SK-N-SH (cell line): Measurements from ENCODE around the gene POLL. TPM values are rescaled to one million over a fixed set of nuclear protein-coding genes. Genes with fewer than 3 reads are reported as not detected.

Experiments used
- CTCF ChIA-PET: fragments of 300-600, 350-600 bp; formaldehyde crosslinking; extraction: SDS; loops from one replicate; lab custom pipeline; 2021; lab: Yijun Ruan, JAX
- POLR2A ChIA-PET: fragments of 350-600 bp; sonication (Branson Sonifier 250); formaldehyde crosslinking; extraction: SDS; loops from one replicate; lab custom pipeline; 2020; ENCODE audit warnings: antibody characterized with exemption, inconsistent platforms; lab: Yijun Ruan, JAX
- DNase-seq: peaks from one replicate; pipeline ENCODE4 v3.0.0; 2012
- H2AFZ ChIP-seq: fragments of 200-600 bp; sonication (generic); 2 replicates; pipeline ENCODE4 v1.8.1; 2016; ENCODE audit warnings: antibody characterized with exemption, mild to moderate bottlenecking, low read depth
- H3F3A ChIP-seq: fragments of 200-600 bp; sonication (generic); replicated peaks from 2 replicates; pipeline ENCODE3; 2016; ENCODE audit warnings: antibody characterized with exemption, mild to moderate bottlenecking; ENCODE audit not compliant: insufficient read depth
- H3K27ac ChIP-seq, 2 experiments: fragments of 200-500 bp in 1 of 2; fragments of 200-600 bp in 1 of 2; sonication (Bioruptor generic) in 1 of 2; sonication (generic), shearing (Covaris generic) in 1 of 2; 2 replicates each; pipeline versions ENCODE4 v1.5.1 to v1.6.1; 2014 to 2016; ENCODE audit warnings: low read depth in 2 of 2, inconsistent platforms in 1 of 2, low read length in 1 of 2, mild to moderate bottlenecking in 1 of 2, mixed read lengths in 1 of 2
- H3K27me3 ChIP-seq: fragments of 200-600 bp; sonication (generic), shearing (Covaris generic); 2 replicates; pipeline ENCODE4 v1.6.1; 2016; ENCODE audit warnings: mixed run types; ENCODE audit not compliant: insufficient read depth
- H3K36me3 ChIP-seq, 2 experiments: fragments of 200-500 bp in 1 of 2; fragments of 200-600 bp in 1 of 2; sonication (Bioruptor generic) in 1 of 2; sonication (generic) in 1 of 2; replicated peaks in 1 of 2; 2 replicates each; pipeline versions ENCODE3 to v1.5.1; 2014 to 2016; ENCODE audit warnings: low read length in 1 of 2, mild to moderate bottlenecking in 1 of 2; ENCODE audit not compliant: insufficient read depth in 2 of 2, control insufficient read depth in 1 of 2
- H3K4me1 ChIP-seq, 2 experiments: fragments of 200-500 bp in 1 of 2; fragments of 200-600 bp in 1 of 2; sonication (Bioruptor generic) in 1 of 2; sonication (generic), shearing (Covaris generic) in 1 of 2; 2 replicates each; pipeline versions ENCODE4 v1.5.1 to v1.6.1; 2014 to 2016; ENCODE audit warnings: low read depth in 1 of 2, low read length in 1 of 2, mixed run types in 1 of 2; ENCODE audit not compliant: insufficient read depth in 2 of 2, control insufficient read depth in 1 of 2
- H3K4me2 ChIP-seq: fragments of 200-600 bp; sonication (generic), shearing (Covaris generic); 2 replicates; pipeline ENCODE4 v1.6.1; 2017; ENCODE audit warnings: mixed run types
- H3K4me3 ChIP-seq, 2 experiments: fragments of 200-500 bp in 1 of 2; fragments of 200-600 bp in 1 of 2; sonication (Bioruptor generic) in 1 of 2; sonication (generic), shearing (Covaris generic) in 1 of 2; 2 replicates each; pipeline versions ENCODE4 v1.5.1 to v1.8.1; 2014 to 2016; ENCODE audit warnings: low read depth in 2 of 2, inconsistent platforms in 1 of 2, low read length in 1 of 2, mild to moderate bottlenecking in 1 of 2, mixed read lengths in 1 of 2, moderate library complexity in 1 of 2
- H3K79me2 ChIP-seq: fragments of 200-600 bp; sonication (generic); 2 replicates; pipeline ENCODE4 v1.8.1; 2017; ENCODE audit warnings: mild to moderate bottlenecking; ENCODE audit not compliant: insufficient read depth
- H3K9ac ChIP-seq: fragments of 200-600 bp; sonication (generic); 2 replicates; pipeline ENCODE4 v1.6.1; 2017; ENCODE audit warnings: mixed run types
- H3K9me2 ChIP-seq: fragments of 200-600 bp; sonication (generic); 2 replicates; pipeline ENCODE4 v1.6.1; 2017; ENCODE audit warnings: mixed run types
- H3K9me3 ChIP-seq: fragments of 200-600 bp; sonication (generic); 2 replicates; pipeline ENCODE4 v1.6.1; 2017; ENCODE audit warnings: mixed run types, mild to moderate bottlenecking, moderate library complexity
- H4K20me1 ChIP-seq: fragments of 200-600 bp; sonication (generic); 2 replicates; pipeline ENCODE4 v1.6.1; 2017; ENCODE audit warnings: mild to moderate bottlenecking, mixed run types; ENCODE audit not compliant: insufficient read depth
- CHD2 ChIP-seq: fragments of 150-350 bp; IDR thresholded peaks from 2 replicates; pipeline ENCODE4 v1.6.1; 2018; ENCODE audit warnings: low read length; ENCODE audit not compliant: partially characterized antibody
- ELF1 ChIP-seq: IDR thresholded peaks from 2 replicates; pipeline ENCODE4 v1.4.0; 2012
- EP300 ChIP-seq, 2 experiments: IDR thresholded peaks; 2 replicates each; pipeline versions ENCODE4 v1.4.0 to v1.6.1; 2012; ENCODE audit warnings: borderline replicate concordance in 1 of 2, low read depth in 1 of 2, low read length in 1 of 2
- EZH2phosphoT487 ChIP-seq: fragments of 200-600 bp; sonication (generic); IDR thresholded peaks from 2 replicates; pipeline ENCODE4 v1.6.1; 2017; ENCODE audit warnings: low read depth, mixed run types, mild to moderate bottlenecking, antibody characterized with exemption, moderate library complexity, borderline replicate concordance
- GATA2 ChIP-seq: sonication (generic); formaldehyde crosslinking; IDR thresholded peaks from 2 replicates; pipeline ENCODE4 v1.5.0; 2020; ENCODE audit warnings: mild to moderate bottlenecking, missing genetic modification reagents
- MXI1 ChIP-seq: IDR thresholded peaks from 2 replicates; pipeline ENCODE4 v1.6.1; 2012; ENCODE audit warnings: mild to moderate bottlenecking, low read depth, low read length, improper control_type of control experiment
- POLR2AphosphoS5 ChIP-seq: IDR thresholded peaks from 2 replicates; pipeline ENCODE4 v1.6.1; 2012; ENCODE audit warnings: low read depth, low read length
- RAD21 ChIP-seq: IDR thresholded peaks from 2 replicates; pipeline ENCODE4 v1.6.1; 2012; ENCODE audit warnings: mild to moderate bottlenecking, low read length
- RFX5 ChIP-seq: IDR thresholded peaks from 2 replicates; pipeline ENCODE4 v1.6.1; 2012; ENCODE audit warnings: mild to moderate bottlenecking, improper control_type of control experiment, low read length
- SIN3A ChIP-seq: IDR thresholded peaks from 2 replicates; pipeline ENCODE4 v1.6.1; 2012; ENCODE audit warnings: low read depth, mild to moderate bottlenecking, low read length, moderate library complexity, borderline replicate concordance
- TAF1 ChIP-seq: IDR thresholded peaks from 2 replicates; pipeline ENCODE4 v1.6.1; 2012; ENCODE audit warnings: low read depth, mild to moderate bottlenecking, low read length, moderate library complexity, borderline replicate concordance
- TCF12 ChIP-seq: IDR thresholded peaks from 2 replicates; pipeline ENCODE4 v1.4.0; 2012
- WGBS: methylation state at CpG from one replicate; pipeline ENCODE4 v1.1.6; 2017; ENCODE audit warnings: low lambda C conversion rate; 5-methylcytosine and 5-hydroxymethylcytosine counted together
- polyA plus RNA-seq, 3 experiments: library from polyadenylated mRNA; depleted of rRNA; stranded (reverse); fragments of >200 nt; gene quantifications; 2 replicates each; pipeline ENCODE4 v1.2.3, GENCODE V29; 2012
- TF ChIP-seq, protein P1 (sequence below): IDR thresholded peaks from 2 replicates; pipeline ENCODE4 v1.4.0; 2012; ENCODE audit warnings: low read depth, borderline replicate concordance
- TF ChIP-seq, protein P2 (sequence below): fragments of 150-350 bp; IDR thresholded peaks from 2 replicates; pipeline ENCODE4 v1.6.1; 2017; ENCODE audit warnings: antibody characterized with exemption, low read length, low read depth, borderline replicate concordance
- TF ChIP-seq, protein P3 (sequence below): IDR thresholded peaks from 2 replicates; pipeline ENCODE4; 2012
- TF ChIP-seq, protein P4 (sequence below): fragments of 200-600 bp; sonication (generic); IDR thresholded peaks from 2 replicates; pipeline ENCODE4 v1.6.1; 2017; ENCODE audit warnings: antibody characterized with exemption, mild to moderate bottlenecking, moderate library complexity
- TF ChIP-seq, protein P5 (sequence below): IDR thresholded peaks from 2 replicates; pipeline ENCODE4 v1.4.0; 2012; ENCODE audit warnings: low read depth, borderline replicate concordance

Gene POLL
- polyA plus RNA-seq, 1 of the 3 experiments (the other 2 are of a cell fraction), result 22.0 TPM

DNA sequence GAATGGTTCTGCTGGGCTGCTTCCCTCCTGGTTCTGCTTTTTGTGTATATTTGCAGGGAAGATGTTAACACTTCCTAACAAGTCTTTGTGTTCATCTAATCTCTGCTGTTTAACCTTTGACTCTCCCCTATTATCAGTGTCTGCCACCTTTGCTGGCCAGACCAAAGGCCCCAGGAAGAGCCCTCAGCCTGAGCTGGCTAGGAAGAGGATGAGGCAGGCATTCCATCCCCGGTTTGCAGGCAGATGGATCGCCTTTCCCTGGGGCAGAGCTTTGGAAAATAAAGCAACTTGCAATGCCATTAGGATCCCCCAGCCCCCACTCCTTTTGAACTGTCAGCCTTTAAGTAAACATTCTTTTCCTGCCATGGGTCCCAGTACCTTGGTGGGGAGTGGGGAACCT is 19.1 kb upstream of the POLL start:
- POLR2A ChIA-PET, result interaction anchor here (0.7 kb wide), 1 partner anchor 168 kb away, joined by 3 read pairs; no protein-coding TSS in a partner anchor
- no peak overlapping the region for H2AFZ ChIP-seq
- peaks cover 23 to 58% of the 10 kb centered on the region in 2 experiments for H3K36me3 ChIP-seq
- no peak overlapping the region for H3K27ac ChIP-seq
- TF ChIP-seq, protein P1, sequence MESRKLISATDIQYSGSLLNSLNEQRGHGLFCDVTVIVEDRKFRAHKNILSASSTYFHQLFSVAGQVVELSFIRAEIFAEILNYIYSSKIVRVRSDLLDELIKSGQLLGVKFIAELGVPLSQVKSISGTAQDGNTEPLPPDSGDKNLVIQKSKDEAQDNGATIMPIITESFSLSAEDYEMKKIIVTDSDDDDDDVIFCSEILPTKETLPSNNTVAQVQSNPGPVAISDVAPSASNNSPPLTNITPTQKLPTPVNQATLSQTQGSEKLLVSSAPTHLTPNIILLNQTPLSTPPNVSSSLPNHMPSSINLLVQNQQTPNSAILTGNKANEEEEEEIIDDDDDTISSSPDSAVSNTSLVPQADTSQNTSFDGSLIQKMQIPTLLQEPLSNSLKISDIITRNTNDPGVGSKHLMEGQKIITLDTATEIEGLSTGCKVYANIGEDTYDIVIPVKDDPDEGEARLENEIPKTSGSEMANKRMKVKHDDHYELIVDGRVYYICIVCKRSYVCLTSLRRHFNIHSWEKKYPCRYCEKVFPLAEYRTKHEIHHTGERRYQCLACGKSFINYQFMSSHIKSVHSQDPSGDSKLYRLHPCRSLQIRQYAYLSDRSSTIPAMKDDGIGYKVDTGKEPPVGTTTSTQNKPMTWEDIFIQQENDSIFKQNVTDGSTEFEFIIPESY, result no peak
- no peak for TF ChIP-seq RFX5
- no peak for TF ChIP-seq EZH2phosphoT487
- TF ChIP-seq, protein P2, sequence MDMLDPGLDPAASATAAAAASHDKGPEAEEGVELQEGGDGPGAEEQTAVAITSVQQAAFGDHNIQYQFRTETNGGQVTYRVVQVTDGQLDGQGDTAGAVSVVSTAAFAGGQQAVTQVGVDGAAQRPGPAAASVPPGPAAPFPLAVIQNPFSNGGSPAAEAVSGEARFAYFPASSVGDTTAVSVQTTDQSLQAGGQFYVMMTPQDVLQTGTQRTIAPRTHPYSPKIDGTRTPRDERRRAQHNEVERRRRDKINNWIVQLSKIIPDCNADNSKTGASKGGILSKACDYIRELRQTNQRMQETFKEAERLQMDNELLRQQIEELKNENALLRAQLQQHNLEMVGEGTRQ, result no peak
- TF ChIP-seq TAF1, result no peak
- TF ChIP-seq CHD2, result no peak
- TF ChIP-seq ELF1, result no peak
- no peak for TF ChIP-seq MXI1
- no peak for TF ChIP-seq TCF12
- TF ChIP-seq POLR2AphosphoS5, result no peak
- TF ChIP-seq, protein P3, sequence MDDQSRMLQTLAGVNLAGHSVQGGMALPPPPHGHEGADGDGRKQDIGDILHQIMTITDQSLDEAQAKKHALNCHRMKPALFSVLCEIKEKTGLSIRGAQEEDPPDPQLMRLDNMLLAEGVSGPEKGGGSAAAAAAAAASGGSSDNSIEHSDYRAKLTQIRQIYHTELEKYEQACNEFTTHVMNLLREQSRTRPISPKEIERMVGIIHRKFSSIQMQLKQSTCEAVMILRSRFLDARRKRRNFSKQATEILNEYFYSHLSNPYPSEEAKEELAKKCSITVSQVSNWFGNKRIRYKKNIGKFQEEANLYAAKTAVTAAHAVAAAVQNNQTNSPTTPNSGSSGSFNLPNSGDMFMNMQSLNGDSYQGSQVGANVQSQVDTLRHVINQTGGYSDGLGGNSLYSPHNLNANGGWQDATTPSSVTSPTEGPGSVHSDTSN, result no peak
- no peak for TF ChIP-seq GATA2 (CRISPR knock-in tag)
- TF ChIP-seq SIN3A, result no peak
- no peak for TF ChIP-seq EP300 (IDR thresholded peaks at IDR 0.05; ENCODE audit: borderline replicate concordance in 1 of 2, low read depth in 1 of 2, low read length in 1 of 2)
- TF ChIP-seq, protein P4, sequence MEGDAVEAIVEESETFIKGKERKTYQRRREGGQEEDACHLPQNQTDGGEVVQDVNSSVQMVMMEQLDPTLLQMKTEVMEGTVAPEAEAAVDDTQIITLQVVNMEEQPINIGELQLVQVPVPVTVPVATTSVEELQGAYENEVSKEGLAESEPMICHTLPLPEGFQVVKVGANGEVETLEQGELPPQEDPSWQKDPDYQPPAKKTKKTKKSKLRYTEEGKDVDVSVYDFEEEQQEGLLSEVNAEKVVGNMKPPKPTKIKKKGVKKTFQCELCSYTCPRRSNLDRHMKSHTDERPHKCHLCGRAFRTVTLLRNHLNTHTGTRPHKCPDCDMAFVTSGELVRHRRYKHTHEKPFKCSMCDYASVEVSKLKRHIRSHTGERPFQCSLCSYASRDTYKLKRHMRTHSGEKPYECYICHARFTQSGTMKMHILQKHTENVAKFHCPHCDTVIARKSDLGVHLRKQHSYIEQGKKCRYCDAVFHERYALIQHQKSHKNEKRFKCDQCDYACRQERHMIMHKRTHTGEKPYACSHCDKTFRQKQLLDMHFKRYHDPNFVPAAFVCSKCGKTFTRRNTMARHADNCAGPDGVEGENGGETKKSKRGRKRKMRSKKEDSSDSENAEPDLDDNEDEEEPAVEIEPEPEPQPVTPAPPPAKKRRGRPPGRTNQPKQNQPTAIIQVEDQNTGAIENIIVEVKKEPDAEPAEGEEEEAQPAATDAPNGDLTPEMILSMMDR, result no peak
- TF ChIP-seq, protein P5, sequence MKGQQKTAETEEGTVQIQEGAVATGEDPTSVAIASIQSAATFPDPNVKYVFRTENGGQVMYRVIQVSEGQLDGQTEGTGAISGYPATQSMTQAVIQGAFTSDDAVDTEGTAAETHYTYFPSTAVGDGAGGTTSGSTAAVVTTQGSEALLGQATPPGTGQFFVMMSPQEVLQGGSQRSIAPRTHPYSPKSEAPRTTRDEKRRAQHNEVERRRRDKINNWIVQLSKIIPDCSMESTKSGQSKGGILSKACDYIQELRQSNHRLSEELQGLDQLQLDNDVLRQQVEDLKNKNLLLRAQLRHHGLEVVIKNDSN, result no peak
- no peak for TF ChIP-seq RAD21
- H3K9me2 ChIP-seq, result no peaks in the 10 kb centered on the region
- H3K27me3 ChIP-seq, result no peaks in the 10 kb centered on the region
- H3K4me3 ChIP-seq, result no peak overlapping the region
- no peak overlapping the region for H3K9ac ChIP-seq
- 94% methylated on average over 2 of the region's 2 CpGs for WGBS
- peaks cover 7% of the 10 kb centered on the region for H3F3A ChIP-seq
- H3K4me2 ChIP-seq, result no peak overlapping the region
- H3K79me2 ChIP-seq, result no peaks in the 10 kb centered on the region
- CTCF ChIA-PET, result interaction anchor here (0.7 to 19.2 kb wide), 4 partner anchors 49 to 392 kb away, joined by 4 to 297 read pairs (median 5); partner anchors contain the start of gene NPM3
- no peaks in the 10 kb centered on the region for H3K9me3 ChIP-seq
- no peak for DNase-seq
- peaks cover 0 to 8% of the 10 kb centered on the region in 2 experiments; a peak in 2 of 4 replicates for H3K4me1 ChIP-seq
- no peaks in the 10 kb centered on the region for H4K20me1 ChIP-seq
